GM19035 (cell line): ENCODE results near the gene MYO15A.

Source experiments
- ATAC-seq: cut with Tn5 transposase; IDR thresholded peaks from one replicate; pipeline ENCODE4 v1.9.1; 2021; ENCODE audit not compliant: unreplicated experiment

MYO15A gene

GRCh38 chr17:18183334-18184142 lies 75.0 kb downstream of the MYO15A start, which contains the start of gene ALKBH5:
ALKBH5 (plus strand) TSS chr17:18183828; CDS start chr17:18184244, 416 bp downstream.
- ATAC-seq, result peak; percentile 83

GRCh38 chr17:18184143-18185031 lies 75.8 kb downstream of the MYO15A start:
- ATAC-seq, result peak; percentile 10

- no peak for ATAC-seq
Observed at GRCh38 chr17:18185391-18185790, 76.8 kb downstream of the MYO15A start.

- no peak for ATAC-seq
Observed at GRCh38 chr17:18185832-18186626, 77.5 kb downstream of the MYO15A start.

GRCh38 chr17:18186627-18186982 lies 78.0 kb downstream of the MYO15A start:
- no peak for ATAC-seq

GRCh38 chr17:18187226-18187625 lies 78.7 kb downstream of the MYO15A start:
- ATAC-seq, result no peak

- ATAC-seq, result no peak
Observed at GRCh38 chr17:18187821-18188761, 79.5 kb downstream of the MYO15A start.

- no peak for ATAC-seq
Observed at GRCh38 chr17:18190628-18191235, 82.2 kb downstream of the MYO15A start.

GRCh38 chr17:18191236-18191667 lies 82.7 kb downstream of the MYO15A start:
- ATAC-seq, result no peak

- no peak for ATAC-seq
Observed at GRCh38 chr17:18191967-18192366, 83.4 kb downstream of the MYO15A start.

GRCh38 chr17:18194394-18194793 lies 85.8 kb downstream of the MYO15A start:
- no peak for ATAC-seq

GRCh38 chr17:18194804-18195203 lies 86.2 kb downstream of the MYO15A start:
- no peak for ATAC-seq

GRCh38 chr17:18195246-18195645 lies 86.7 kb downstream of the MYO15A start:
- no peak for ATAC-seq

- ATAC-seq, result no peak
Observed at GRCh38 chr17:18197535-18198194, 89.1 kb downstream of the MYO15A start.

GRCh38 chr17:18198530-18198929 lies 90.0 kb downstream of the MYO15A start:
- no peak for ATAC-seq

- no peak for ATAC-seq
Observed at GRCh38 chr17:18201108-18201507, 92.6 kb downstream of the MYO15A start.

- no peak for ATAC-seq
Observed at GRCh38 chr17:18203308-18203707, 94.8 kb downstream of the MYO15A start.

- ATAC-seq, result no peak
Observed at GRCh38 chr17:18205861-18206260, 97.3 kb downstream of the MYO15A start.

- no peak for ATAC-seq
Observed at GRCh38 chr17:18206962-18207361, 98.4 kb downstream of the MYO15A start.
